ENCODE data around the gene ADRA2B.

GRCh38 chr2:96145848-96146152, 29.4 kb upstream of the ADRA2B start:
- TF ChIP-seq CTCF (IDR thresholded peaks at IDR 0.05; ENCODE audit: insufficient read depth, low read length), result no peak
- TF ChIP-seq POLR2AphosphoS5 (IDR thresholded peaks at IDR 0.05; ENCODE audit: low read depth), result no peak

Measured in HL-60 (cell line).